GM19351 (cell line): Measurements from ENCODE around the gene FARSB.

ENCODE experiments used
- ATAC-seq: cut with Tn5 transposase; IDR thresholded peaks from one replicate; pipeline ENCODE4 v1.9.1; 2021; ENCODE audit warnings: mild to moderate bottlenecking, moderate library complexity; ENCODE audit not compliant: unreplicated experiment

FARSB gene

GRCh38 chr2:222668494-222669154 lies 12.7 kb upstream of the FARSB start:
- ATAC-seq, result no peak

- ATAC-seq, result no peak
Observed at GRCh38 chr2:222663479-222663878, 7.6 kb upstream of the FARSB start.

- peak; percentile 31 for ATAC-seq
Observed at GRCh38 chr2:222656526-222657446, 894 bp upstream of the FARSB start.

- ATAC-seq, result no peak
Observed at GRCh38 chr2:222653280-222653679, 2.6 kb downstream of the FARSB start.

- no peak for ATAC-seq
Observed at GRCh38 chr2:222652491-222653255, 3.2 kb downstream of the FARSB start.

- no peak for ATAC-seq
Observed at GRCh38 chr2:222651718-222652418, 4.0 kb downstream of the FARSB start.

DNA sequence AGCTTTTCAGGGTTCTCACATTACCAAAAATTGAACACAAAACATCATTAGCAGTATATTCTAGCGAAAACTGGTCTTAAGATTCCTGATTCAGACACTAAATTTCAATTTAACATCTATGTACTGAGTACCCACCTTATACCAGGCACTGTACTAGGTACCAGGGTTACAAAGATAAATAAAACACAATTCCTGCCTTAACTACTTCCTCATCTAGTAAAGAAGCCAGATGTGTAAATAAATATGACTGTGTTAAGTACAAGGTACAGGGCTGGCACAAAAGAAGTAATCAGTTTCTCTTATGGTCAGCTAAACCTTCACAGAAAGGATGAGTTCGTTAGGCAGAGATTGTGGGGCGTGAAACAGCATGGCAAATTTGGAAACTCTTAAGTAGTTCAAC lies 6.1 kb downstream of the FARSB start:
- no peak for ATAC-seq

- no peak for ATAC-seq
Observed at GRCh38 chr2:222646008-222646407, 9.9 kb downstream of the FARSB start.

DNA sequence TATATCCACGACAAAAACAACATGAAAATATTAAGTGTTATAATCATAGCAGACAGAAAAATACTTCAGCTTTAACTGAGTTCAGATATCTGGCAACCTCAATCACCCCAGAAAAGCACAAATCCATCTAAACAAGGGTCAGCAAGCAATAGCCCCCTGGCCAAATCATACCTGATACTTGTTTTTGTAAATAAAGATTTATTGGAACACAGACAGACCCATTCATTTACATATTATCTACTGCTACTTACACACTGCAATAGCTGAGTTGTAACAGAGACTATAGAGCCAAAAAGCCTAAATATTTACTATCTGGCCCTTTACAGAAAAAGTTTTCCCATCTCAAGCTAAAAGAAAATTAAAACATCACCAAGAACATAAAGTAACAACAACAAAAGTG lies 12.8 kb downstream of the FARSB start:
- no peak for ATAC-seq

DNA sequence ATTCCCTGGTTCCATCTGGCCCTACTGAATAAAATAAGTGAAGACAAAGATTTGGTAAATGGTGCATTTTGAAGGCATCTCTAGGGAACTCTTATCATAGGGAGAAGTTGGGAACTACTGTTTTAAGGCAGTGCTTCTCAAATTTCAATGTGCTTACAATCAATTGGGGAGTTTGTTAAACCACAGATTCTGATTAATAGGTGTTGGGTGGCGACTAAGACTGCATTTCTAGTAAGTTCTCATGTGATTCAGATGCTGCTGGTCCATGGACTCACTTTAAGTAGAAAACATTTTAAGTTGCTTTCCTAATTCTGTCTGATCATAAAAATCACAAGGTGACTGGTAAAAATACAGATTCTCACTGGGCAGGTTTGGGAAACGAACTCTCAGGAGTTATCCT lies 14.6 kb downstream of the FARSB start:
- ATAC-seq, result no peak

DNA sequence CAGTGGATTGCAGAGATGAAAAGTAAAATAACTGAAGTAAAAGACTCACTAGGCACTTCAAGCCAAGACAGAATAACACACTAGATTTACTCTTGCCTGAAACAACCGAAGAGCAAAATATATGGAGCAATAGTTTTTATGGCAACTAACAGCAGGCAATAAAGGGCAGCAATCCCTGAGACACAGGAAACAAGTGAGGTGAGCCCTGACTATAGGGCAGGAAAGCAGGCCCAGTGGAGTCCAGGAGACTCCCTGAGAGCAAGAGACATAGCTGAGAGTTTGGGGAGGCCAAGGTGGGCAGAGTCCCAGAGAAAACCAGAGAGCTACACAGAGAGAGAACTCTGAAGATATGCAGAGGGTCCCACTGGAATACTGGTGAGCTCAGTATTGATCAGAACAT lies 18.8 kb downstream of the FARSB start:
- ATAC-seq, result no peak

- no peak for ATAC-seq
Observed at GRCh38 chr2:222635295-222635694, 20.6 kb downstream of the FARSB start.

DNA sequence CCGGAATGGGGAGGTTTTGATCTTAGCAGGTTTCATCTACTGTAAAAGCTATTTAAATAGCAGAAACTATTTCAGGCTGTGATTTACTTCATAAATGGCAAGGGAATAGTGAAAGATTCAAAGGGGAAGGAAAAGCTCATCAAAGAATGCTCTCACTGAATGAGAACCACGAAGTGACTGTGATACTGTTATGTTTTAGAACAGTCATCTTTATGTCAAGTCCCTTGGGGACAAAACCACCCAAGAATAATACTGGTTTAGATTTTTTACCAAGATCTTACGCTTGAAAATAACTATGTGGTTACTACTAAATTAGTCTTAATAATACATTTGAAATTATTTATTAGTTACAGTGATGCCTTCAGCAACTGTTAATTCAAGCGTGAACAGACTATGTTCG lies 28.1 kb downstream of the FARSB start:
- ATAC-seq, result no peak

- no peak for ATAC-seq
Observed at GRCh38 chr2:222623756-222624309, 32.1 kb downstream of the FARSB start.

GRCh38 chr2:222622910-222623309 lies 33.0 kb downstream of the FARSB start:
- no peak for ATAC-seq

DNA sequence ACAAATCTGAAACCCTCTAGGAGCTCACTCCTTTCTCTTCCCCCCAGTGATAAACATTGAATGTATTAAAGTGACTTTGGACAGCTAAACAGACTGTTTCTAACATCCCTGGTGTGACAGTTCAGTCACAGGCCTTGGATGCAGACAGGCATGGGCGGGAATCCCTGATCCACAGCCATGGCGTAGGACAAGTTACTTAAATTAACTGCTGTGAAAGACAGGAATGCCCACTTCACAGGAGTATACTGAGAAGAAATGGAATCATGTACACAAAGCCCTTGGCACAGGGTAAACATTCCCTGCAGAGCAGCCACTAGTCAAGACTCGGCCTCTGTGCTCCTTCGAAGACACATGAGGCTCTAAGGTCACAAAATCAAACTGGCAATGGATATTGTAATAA lies 34.0 kb downstream of the FARSB start:
- ATAC-seq, result no peak

GRCh38 chr2:222615320-222615719 lies 40.6 kb downstream of the FARSB start:
- no peak for ATAC-seq

DNA sequence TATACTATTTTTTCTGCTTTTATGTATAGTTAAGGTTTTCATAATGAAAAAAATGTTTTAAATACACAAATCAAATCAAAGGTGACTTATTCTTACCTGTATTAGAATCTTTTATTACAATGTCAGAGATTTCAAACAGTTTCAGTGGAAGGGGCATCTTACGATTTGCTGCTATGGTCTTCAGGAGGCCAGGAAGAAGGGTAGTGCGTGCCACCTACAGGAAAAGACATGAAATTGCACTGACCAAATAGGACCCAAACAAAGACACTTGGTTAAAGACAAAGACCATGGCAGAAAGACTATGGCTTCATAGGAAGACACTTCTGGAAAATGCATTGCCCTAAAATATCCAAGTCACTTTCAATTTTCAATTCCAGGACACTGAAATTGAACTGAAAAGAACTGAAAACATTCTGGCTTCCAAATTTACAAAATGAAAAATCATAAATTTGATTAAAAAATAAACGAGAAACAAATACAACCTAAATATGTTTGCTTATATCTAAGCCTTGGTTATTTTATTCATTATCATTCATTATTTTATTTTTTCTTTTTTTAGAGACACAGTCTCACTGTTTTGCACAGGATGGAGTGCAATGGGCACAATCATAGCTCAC lies 42.1 kb downstream of the FARSB start:
- peak; percentile 99 for ATAC-seq

DNA sequence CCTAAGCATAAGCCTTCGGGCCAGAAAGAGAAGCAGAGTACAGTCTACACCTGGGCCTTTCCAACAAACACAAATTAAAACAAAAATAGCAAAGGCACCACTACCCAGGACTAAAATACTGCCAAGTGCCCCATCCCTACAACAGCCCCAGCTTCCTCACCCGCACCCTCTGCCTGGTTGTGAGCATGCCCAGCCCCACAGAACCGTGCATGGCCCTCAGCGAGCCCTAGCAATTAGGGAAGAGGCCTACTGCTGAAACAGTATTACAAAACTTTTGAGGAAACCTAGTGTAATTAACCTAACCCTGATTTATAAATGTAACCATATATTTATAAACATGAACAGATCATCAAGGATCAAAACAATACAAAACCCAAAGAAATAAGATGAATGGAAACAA lies 44.2 kb downstream of the FARSB start:
- ATAC-seq, result no peak

- ATAC-seq, result no peak
Observed at GRCh38 chr2:222610746-222611145, 45.1 kb downstream of the FARSB start.
